ENCODE measurements around the gene ETS1.

The ETS1 gene

DNA sequence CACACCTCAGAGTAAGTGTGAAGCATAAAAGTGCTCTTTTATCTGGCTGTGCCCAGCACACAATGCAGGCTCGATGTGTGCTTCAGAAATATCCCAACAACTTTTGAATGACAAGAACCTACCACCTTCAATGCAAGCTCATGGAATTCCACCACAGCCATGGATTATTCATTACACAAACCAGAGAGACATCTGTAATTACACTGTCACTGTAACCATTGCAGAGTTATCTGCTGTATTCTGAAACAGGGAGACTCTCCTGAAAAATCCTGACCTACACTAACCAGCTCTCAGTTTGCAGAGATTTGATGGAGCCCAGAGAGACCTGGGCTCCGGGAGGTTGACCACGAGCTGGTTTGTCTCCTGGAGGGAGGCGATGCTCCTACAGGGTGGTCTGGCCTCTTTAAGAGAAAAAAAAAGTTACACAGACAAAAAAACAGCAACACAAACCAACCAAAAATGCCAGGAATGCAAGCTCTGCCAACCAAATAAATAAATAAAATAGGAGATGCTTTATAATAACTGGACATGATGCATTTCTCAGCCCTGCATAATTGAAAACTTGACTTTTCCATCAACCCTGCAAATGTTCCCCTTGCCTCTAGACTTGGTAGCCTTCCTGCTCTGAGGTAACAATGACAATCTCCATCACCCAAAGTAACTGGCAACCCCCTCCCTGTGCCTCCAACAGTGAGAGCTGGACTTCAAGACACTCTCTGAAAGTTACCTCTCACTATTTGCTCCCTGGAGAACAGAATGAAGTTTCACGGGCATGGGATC lies 69.7 kb downstream of the ETS1 start:
- DNase-seq (ENCODE audit: low read depth), result no peak

DNA sequence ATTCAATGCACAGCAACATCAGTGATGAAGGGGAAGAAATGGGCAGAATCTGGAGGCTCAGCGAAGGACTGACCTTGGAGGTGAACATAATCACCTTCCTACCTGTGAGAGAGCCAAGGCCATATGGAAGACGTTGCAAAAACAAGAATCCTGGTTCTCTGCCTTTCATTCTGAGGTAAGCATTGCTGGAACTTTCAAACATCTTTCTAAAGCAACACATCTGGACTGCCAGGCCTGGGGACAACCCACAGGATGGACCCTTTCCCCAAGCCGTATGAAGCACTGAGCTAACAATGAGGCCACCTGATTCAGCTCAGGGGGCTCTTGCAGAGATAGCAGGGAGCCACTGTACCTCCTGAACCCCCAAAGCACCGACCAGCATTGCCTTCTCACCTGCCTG lies 70.5 kb downstream of the ETS1 start:
- no peak for DNase-seq (ENCODE audit: low read depth)

DNA sequence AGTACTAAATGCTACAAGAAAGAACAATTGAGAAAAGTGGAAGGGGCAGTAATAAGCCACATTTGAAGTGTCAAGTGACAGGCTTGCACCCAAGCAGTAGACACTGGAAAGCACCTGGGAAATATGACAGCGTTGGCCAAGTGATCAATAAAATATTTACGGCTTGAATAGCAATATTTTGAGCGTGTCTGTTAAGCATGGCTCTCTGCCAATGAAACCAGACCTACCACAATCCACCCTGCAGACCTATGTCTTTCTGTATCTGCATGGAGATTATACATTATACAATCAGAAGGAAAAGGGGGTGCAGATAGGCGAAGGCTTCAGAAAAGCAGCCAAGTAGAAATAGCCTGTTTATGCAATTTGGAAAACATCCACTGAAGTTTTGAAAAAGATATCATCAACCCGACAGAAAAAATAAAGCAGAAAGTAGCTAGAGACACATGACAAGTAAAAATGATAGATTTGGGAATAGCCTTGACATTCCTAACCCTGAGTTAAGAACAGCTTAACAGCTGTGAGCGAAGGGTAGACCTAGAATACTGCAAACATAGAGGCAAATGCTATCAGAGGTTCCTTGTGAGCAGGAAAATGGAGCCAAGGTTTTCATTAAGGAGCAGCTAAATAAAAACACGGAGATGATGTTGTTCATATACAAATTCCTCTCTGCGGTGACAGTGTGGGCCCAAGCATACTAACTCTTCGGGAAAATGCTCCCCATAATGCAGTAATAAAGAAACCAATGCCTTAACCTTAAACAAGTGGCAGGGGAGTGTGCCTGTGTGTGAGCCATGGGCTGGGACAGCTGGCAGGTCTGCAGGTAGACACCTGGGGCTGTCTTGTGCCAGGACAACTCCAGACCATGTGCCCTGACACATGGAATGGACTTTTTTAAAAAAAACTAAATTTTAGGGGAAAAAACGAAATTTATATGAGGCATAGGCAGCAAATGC lies 71.3 kb downstream of the ETS1 start:
- no peak for DNase-seq (ENCODE audit: low read depth)

GRCh38 chr11:128515086-128515485 lies 72.3 kb downstream of the ETS1 start:
- DNase-seq (ENCODE audit: low read depth), result no peak

DNA sequence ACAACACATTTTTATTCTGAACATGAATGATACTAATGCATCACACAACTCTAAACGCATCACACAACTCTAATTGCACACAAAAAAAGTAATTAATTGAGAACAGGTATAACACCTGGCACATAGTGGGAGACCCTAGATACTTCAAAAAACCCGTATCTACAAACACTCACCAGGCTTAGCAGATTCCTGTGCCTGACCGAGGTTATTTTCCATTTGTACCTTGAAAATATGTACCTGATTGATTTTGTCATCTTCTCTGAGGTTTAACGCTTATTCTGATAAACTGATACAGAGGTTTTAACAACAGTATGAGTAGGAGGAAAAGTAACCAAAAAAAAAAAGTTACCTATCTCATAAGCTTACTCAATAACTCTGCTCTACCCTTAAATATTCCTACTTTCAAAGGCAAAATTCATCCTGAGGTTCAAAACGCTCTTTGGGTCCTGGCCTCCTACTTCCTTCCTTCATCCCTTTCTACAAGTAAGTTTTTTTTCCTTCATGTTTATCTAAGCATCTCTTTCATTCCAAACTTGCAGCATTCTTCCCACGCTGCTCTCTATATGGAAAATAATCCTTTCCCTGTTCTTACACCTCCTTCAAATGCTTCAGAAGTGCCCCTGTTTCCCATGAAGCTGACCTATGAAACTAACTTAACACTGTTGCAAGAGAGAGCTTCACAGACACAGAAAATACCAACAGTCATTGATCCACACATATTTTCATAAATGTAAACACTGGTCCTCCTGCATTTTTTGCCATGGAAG lies 73.3 kb downstream of the ETS1 start:
- DNase-seq (ENCODE audit: low read depth), result no peak

DNA sequence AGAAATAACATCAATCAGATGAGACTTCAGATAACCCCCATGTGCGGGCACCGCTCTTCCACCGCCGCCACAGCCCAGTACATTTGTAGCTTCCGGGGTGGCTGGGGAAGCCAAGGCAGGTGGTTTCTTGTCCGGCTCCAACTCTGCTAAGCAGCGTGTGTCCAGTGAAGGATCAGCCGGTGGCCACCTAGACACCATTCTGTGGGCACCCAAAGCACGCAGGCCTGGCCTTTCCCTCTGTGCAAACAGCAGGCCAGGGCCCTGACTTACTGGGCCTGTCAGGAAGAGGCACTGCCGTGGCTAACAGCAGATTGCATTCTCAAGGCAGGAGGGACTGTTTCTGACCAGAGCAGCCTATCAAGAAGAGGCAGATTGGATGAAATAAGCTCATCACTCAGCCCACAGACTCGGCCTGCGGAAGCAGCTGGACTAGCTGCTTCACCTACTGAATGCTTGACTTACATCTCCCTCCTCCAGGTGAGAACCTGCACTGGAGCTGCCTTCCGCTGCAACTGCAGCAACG lies 74.8 kb downstream of the ETS1 start:
- no peak for DNase-seq (ENCODE audit: low read depth)

DNA sequence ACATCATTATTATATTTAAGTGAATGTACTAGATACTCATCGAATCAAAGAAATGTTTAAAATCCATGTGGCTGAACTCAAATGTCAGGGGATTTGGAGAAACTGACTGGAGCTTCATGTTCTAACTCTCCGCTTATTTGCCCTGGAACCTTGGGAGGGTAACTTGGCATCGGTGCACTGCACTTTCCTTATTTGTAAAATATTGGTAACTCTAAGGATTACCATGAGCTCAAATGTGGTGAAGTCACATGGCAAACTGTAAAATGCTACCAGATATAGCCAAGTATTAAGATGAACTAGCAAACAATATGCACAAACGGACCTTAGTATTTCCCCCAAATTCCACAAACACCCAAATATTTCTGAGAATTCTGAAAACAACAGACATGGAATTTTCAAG lies 75.6 kb downstream of the ETS1 start:
- DNase-seq (ENCODE audit: low read depth), result no peak

DNA sequence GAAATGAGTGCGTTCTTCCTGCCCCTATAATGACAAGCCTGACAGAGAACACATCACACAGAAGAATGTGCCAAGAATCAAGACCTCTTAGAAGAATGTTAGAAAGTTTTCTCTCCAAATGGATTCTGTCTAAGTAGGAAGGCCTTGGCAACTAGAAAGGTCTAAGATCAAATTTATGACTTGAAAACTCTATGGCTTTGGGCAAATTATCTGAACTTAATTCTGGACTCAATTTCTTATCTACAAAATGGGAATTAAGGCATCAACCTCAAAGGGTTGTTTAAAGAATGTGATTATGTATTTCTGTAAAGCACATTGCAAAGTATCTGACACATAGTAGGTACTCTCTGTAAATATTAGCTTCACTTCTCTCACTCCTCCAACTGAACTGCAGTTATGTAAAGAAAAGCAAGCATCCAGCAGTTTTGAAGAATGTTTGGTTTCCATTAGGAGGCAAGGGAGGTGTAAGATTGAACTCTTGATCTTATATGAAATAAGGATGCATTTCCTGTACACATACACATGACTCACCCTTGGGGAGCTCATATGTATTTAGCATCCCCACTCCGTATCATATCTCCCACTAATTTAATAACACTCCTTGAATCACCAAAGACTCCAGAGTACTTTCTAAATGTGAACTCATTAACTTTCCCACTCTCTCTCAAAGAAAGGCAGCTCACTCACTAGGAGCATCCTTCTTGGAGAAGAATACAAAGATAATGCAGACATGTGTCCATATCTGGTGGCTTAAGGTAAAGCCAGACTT lies 77.6 kb downstream of the ETS1 start:
- DNase-seq (ENCODE audit: low read depth), result no peak

- DNase-seq (ENCODE audit: low read depth), result no peak
Observed at GRCh38 chr11:128508770-128509510, 78.4 kb downstream of the ETS1 start.

GRCh38 chr11:128507936-128508335 lies 79.4 kb downstream of the ETS1 start:
- DNase-seq (ENCODE audit: low read depth), result no peak

GRCh38 chr11:128506999-128507611 lies 80.3 kb downstream of the ETS1 start:
- DNase-seq (ENCODE audit: low read depth), result peak; percentile 95

DNA sequence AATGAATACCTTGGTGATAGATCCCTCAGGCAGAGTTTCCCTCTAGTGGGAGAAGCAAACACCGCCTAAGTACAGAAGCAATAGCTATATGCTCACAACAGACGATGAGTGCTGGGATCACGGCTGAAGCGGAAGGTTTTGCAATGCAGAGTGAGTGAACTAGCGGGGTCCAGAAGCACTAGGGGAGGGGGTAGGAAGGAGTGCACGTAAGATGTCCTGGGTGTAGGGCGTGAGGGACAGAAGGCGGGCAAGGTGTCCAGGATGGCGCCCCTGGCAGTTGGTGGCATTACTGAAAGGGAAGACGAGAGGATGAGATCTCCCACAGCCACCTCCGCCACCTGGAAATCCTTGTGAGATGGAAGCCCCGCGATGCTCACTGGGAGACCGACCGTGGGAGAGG lies 81.0 kb downstream of the ETS1 start:
- DNase-seq (ENCODE audit: low read depth), result no peak

DNA sequence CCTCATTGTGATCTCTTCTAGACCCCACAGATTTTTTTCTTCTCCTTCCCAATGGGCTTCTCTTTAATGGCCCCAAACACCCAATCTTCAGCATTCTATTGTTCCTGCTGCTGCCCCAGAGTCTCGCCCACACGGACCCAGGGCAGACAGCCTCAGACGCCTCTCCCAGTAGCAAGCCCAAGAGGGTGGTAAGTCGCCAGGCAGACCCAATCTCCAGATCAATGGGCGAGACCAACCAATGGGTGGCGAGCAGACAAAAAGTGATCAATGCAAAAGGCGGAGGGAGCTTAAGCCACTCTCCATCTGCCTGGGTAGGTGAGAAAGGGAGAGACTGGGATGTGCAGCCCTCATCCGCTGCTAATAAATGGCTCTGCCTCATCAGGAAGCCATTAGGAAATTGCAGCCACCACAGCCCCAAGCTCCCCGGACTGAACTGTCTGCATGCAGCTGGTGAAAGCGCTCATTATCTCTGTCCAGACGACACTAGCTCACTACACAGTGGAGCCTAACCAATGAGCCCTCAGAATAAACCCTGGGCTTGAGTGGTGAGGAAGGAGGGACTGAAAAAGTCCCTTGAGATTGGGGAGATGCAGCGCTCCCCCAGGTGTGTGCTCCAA lies 81.8 kb downstream of the ETS1 start:
- DNase-seq (ENCODE audit: low read depth), result no peak

DNA sequence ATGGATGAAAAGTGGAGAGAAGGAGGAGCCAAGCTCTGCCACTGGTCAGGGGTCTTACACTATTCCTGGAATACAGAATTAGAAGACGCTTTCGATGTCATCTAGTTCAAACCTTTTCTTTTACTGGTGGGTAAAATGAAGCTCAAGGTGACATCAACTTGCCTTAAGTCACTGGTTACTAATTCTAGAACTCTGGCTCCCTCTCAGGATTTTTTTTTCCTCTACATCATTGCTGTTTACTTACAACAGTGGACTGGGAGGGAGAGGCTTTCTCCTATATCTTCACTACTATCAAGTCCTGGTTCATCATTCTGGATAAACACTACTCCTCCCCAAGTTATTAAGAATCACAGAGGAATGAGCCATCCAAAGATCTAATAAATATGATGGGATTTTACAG lies 82.9 kb downstream of the ETS1 start:
- DNase-seq (ENCODE audit: low read depth), result no peak

DNA sequence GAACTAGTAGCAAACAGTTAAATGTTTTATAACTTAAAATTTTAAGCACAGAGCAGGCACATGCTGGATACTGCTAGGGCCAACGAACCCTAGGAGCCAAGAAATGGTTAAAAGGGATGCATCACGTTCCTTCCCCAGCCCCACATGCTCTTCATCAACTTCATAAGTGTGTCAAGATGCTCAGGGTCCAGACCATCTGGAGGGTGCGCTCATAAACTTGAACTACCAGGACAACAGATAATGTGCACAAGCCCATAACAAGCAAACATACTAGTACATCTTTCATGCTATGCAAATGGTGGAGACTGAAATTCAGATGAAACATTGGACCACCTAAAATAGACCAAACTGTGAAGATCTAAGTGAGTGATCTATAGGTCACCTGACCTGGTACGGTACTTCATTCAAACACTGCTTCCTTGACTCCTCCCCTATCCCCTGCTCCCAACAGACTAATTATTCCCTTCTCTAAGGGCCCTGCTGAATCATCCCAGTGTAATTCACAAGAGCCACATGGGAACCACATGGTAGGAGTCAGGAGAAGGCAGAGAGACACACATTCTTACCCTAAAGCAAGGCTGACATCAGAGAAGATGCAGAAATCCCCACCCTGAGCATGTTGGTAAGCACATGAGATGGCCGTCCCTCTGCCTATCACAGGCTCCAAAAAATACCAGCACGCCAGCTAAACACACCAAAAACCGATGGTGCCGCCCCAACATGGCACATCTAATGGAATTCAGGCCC lies 83.9 kb downstream of the ETS1 start:
- peak; percentile 92 for DNase-seq (ENCODE audit: low read depth)

DNA sequence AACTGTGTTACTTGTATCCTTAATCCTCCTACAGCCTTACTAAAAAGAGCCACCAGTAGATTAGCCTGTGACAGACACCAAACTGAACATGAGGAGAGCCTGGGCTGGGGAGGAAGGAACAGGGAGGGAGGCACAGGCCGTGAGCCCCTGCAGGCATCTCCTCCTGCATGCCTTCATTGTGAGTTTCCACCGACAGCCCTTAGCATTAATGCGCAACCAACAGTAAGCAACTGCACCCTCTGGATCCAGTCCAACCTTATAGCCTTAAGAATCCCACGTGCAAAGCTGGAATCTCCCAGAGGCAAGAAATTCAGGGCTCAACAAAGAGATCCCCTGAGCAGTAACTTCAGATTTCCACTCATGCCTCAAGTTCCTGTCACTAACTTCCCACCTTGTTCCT lies 84.6 kb downstream of the ETS1 start:
- DNase-seq (ENCODE audit: low read depth), result no peak

- no peak for DNase-seq (ENCODE audit: low read depth)
Observed at GRCh38 chr11:128501632-128502549, 85.5 kb downstream of the ETS1 start.

DNA sequence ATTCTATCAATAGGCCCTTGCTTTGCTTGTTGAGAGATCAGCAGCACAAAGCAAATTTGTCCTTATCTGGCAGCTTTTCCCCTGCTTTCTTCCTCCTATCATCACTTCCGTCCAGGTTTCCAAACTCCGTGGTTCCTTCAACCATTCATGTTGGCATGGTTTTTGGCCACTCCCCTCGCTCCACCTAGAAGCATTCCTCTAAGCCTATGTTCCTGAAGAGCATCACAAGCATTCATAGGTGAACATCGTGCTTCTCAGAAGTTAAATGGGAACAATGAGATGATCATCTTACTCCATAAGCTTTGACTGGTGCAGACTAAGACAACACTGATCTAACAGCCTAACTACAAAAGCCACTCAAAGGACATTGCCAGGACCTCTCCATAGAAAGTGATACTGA lies 86.3 kb downstream of the ETS1 start:
- no peak for DNase-seq (ENCODE audit: low read depth)

Data from HS-5 (cell line).